A549 (cell line): Measurements from ENCODE around the gene MRPL58.

Experiments
- CBX8 ChIP-seq: fragments of 200-600 bp; sonication (generic); IDR thresholded peaks from 2 replicates; pipeline ENCODE4 v1.6.1; 2016
- CEBPB ChIP-seq, 2 experiments: fragments of >200 bp in 1 of 2; sonication (Bioruptor Twin) in 1 of 2; formaldehyde crosslinking in 1 of 2; IDR thresholded peaks; 2 replicates each; pipeline ENCODE4 v1.6.1; 2012 to 2016
- CHD2 ChIP-seq: fragments of 150-350 bp; IDR thresholded peaks from 2 replicates; pipeline ENCODE4 v1.6.1; 2014; ENCODE audit warnings: low read length; ENCODE audit not compliant: partially characterized antibody
- CTCF ChIP-seq: fragments of >200 bp; sonication (Bioruptor Twin); formaldehyde crosslinking; IDR thresholded peaks from 3 replicates; pipeline ENCODE4 v1.5.1; 2016
- EP300 ChIP-seq, 2 experiments: fragments of >200 bp; sonication (Bioruptor Twin); formaldehyde crosslinking; IDR thresholded peaks; 2 replicates in 1 of 2; 3 replicates in 1 of 2; pipeline ENCODE4 v1.6.1; 2016 to 2017

GRCh38 chr17:75030161-75030560 is 17.7 kb downstream of the MRPL58 start:
- TF ChIP-seq CBX8 (no peak), CTCF (no peak), CHD2 (no peak), EP300 (IDR thresholded peaks at IDR 0.05) (no peak), CEBPB (IDR thresholded peaks at IDR 0.05) (no peak)
